Hepatocyte (in vitro differentiated cells): ENCODE data around the gene PRDM16.

Experiments used
- CTCF ChIP-seq: fragments of 200-600 bp; sonication (generic); IDR thresholded peaks from 2 replicates; pipeline ENCODE4 v1.5.1; 2016; ENCODE audit warnings: antibody characterized with exemption, mild to moderate bottlenecking; ENCODE audit not compliant: poor library complexity
- EZH2 ChIP-seq: fragments of 200-600 bp; sonication (generic); IDR thresholded peaks from 2 replicates; pipeline ENCODE4 v1.6.1; 2016; ENCODE audit warnings: antibody characterized with exemption, mild to moderate bottlenecking, borderline replicate concordance

- TF ChIP-seq CTCF (no peak), EZH2 (no peak)
Observed at GRCh38 chr1:3244927-3245315, 175.9 kb downstream of the PRDM16 start.
